Germinal center (tissue), 1 donor: Measurements from ENCODE around the gene SHISA8.
"Not testable (repeated sequence)": the region's sequence is repeated elsewhere in the genome, so short reads cannot be mapped to it uniquely, and the experiment has no call there.

ENCODE experiments used
- DNase-seq: peaks from one replicate; pipeline ENCODE4 v3.0.0; 2012; ENCODE audit warnings: mixed read lengths, low spot score

The SHISA8 gene

GRCh38 chr22:41899110-41899509 is 15.8 kb downstream of the SHISA8 start:
- DNase-seq: no peak

GRCh38 chr22:41898645-41899044 is 16.2 kb downstream of the SHISA8 start:
- DNase-seq: no peak

- DNase-seq: no peak
Measured at GRCh38 chr22:41893591-41894375, 21.1 kb downstream of the SHISA8 start.

GRCh38 chr22:41892721-41893120 is 22.2 kb downstream of the SHISA8 start:
- no peak for DNase-seq

GRCh38 chr22:41891407-41891806 is 23.5 kb downstream of the SHISA8 start:
- no peak for DNase-seq

GRCh38 chr22:41888627-41889200 is 26.2 kb downstream of the SHISA8 start:
- DNase-seq: peak; percentile 45

GRCh38 chr22:41885516-41885915 is 29.4 kb downstream of the SHISA8 start:
- DNase-seq: no peak

- no peak for DNase-seq
Measured at GRCh38 chr22:41885116-41885515, 29.8 kb downstream of the SHISA8 start.

- DNase-seq: no peak
Measured at GRCh38 chr22:41883400-41883799, 31.5 kb downstream of the SHISA8 start.

GRCh38 chr22:41880653-41881052 is 34.2 kb downstream of the SHISA8 start:
- no peak for DNase-seq

- DNase-seq: no peak
Measured at GRCh38 chr22:41876675-41877074, 38.2 kb downstream of the SHISA8 start.

GRCh38 chr22:41876275-41876674 is 38.6 kb downstream of the SHISA8 start:
- no peak for DNase-seq

- DNase-seq: no peak
Measured at GRCh38 chr22:41875531-41876270, 39.2 kb downstream of the SHISA8 start.

- no peak for DNase-seq
Measured at GRCh38 chr22:41874090-41874489, 40.8 kb downstream of the SHISA8 start.

GRCh38 chr22:41873391-41873790 is 41.5 kb downstream of the SHISA8 start:
- no peak for DNase-seq

- no peak for DNase-seq
Measured at GRCh38 chr22:41870786-41871185, 44.1 kb downstream of the SHISA8 start.

GRCh38 chr22:41870081-41870480 is 44.8 kb downstream of the SHISA8 start:
- not testable (repeated sequence) for DNase-seq

GRCh38 chr22:41868556-41868955 is 46.3 kb downstream of the SHISA8 start:
- DNase-seq: no peak

GRCh38 chr22:41863472-41863871 is 51.4 kb downstream of the SHISA8 start:
- DNase-seq: no peak

- peak; percentile 39 for DNase-seq
Measured at GRCh38 chr22:41862530-41863266, 52.2 kb downstream of the SHISA8 start.

GRCh38 chr22:41862160-41862529 is 52.7 kb downstream of the SHISA8 start:
- DNase-seq: peak; percentile 62
